Karpas-422 (cell line): ENCODE data around the gene SYVN1. TPM values are rescaled to one million over a fixed set of nuclear protein-coding genes. Genes with fewer than 3 reads are reported as not detected.
"Not testable (repeated sequence)": the region's sequence is repeated elsewhere in the genome, so short reads cannot be mapped to it uniquely, and the experiment has no call there.

Experiments
- DNase-seq: peaks from one replicate; pipeline ENCODE4 v3.0.0-alpha.2; 2015
- H2AFZ ChIP-seq: fragments of 200-600 bp; sonication (generic); 2 replicates; pipeline ENCODE4 v1.6.1; 2014; ENCODE audit warnings: antibody characterized with exemption, low read length, mixed read lengths
- H3K27ac ChIP-seq: fragments of 200-600 bp; sonication (generic); 2 replicates; pipeline ENCODE4 v1.5.1; 2014; ENCODE audit warnings: mild to moderate bottlenecking, low read length, moderate library complexity
- H3K27me3 ChIP-seq: fragments of 200-600 bp; sonication (generic); 2 replicates; pipeline ENCODE4 v1.6.1; 2014; ENCODE audit warnings: low read length, mixed read lengths
- H3K36me3 ChIP-seq: fragments of 200-600 bp; sonication (generic); 2 replicates; pipeline ENCODE4 v1.6.1; 2014; ENCODE audit warnings: low read length, mixed read lengths; ENCODE audit not compliant: insufficient read depth
- H3K4me1 ChIP-seq: fragments of 200-600 bp; sonication (generic); 2 replicates; pipeline ENCODE4 v1.6.1; 2014; ENCODE audit warnings: mild to moderate bottlenecking, low read length, mixed read lengths
- H3K4me2 ChIP-seq: fragments of 200-600 bp; sonication (generic); 2 replicates; pipeline ENCODE4 v1.6.1; 2014; ENCODE audit warnings: low read length, low read depth, mild to moderate bottlenecking; ENCODE audit not compliant: poor library complexity, severe bottlenecking
- H3K4me3 ChIP-seq: fragments of 200-600 bp; sonication (generic); 2 replicates; pipeline ENCODE4 v1.5.1; 2014; ENCODE audit warnings: mild to moderate bottlenecking, antibody characterized with exemption, low read length, mixed read lengths
- H3K79me2 ChIP-seq: fragments of 200-600 bp; sonication (generic); 2 replicates; pipeline ENCODE4 v1.6.1; 2014; ENCODE audit warnings: mild to moderate bottlenecking, low read length, mixed read lengths
- H3K9ac ChIP-seq: fragments of 200-600 bp; sonication (generic); 2 replicates; pipeline ENCODE4 v1.6.0; 2014; ENCODE audit warnings: low read length
- H3K9me2 ChIP-seq: fragments of 200-600 bp; sonication (generic), shearing (Covaris generic); replicated peaks from 2 replicates; pipeline ENCODE4 v1.6.0; 2014; ENCODE audit warnings: mild to moderate bottlenecking, low read length, moderate library complexity; ENCODE audit not compliant: insufficient read depth
- H3K9me3 ChIP-seq: fragments of 300-700, 200-600 bp; sonication (generic); 2 replicates; pipeline ENCODE4 v1.6.1; 2014; ENCODE audit warnings: low read length, mixed read lengths
- H4K20me1 ChIP-seq: fragments of 200-600 bp; sonication (generic); 2 replicates; pipeline ENCODE4 v1.6.1; 2014; ENCODE audit warnings: mild to moderate bottlenecking, antibody characterized with exemption, low read length, low read depth; ENCODE audit not compliant: insufficient read depth
- total RNA-seq: library from RNA; depleted of rRNA; stranded (reverse); fragments of >200 nt; shearing (Covaris generic); gene quantifications from 2 replicates; pipeline ENCODE4 v1.2.3, GENCODE V29; 2014; ENCODE audit warnings: low replicate concordance; rRNA removed

The SYVN1 gene
- total RNA-seq: 73.6 and 118 TPM in 2 replicates

DNA sequence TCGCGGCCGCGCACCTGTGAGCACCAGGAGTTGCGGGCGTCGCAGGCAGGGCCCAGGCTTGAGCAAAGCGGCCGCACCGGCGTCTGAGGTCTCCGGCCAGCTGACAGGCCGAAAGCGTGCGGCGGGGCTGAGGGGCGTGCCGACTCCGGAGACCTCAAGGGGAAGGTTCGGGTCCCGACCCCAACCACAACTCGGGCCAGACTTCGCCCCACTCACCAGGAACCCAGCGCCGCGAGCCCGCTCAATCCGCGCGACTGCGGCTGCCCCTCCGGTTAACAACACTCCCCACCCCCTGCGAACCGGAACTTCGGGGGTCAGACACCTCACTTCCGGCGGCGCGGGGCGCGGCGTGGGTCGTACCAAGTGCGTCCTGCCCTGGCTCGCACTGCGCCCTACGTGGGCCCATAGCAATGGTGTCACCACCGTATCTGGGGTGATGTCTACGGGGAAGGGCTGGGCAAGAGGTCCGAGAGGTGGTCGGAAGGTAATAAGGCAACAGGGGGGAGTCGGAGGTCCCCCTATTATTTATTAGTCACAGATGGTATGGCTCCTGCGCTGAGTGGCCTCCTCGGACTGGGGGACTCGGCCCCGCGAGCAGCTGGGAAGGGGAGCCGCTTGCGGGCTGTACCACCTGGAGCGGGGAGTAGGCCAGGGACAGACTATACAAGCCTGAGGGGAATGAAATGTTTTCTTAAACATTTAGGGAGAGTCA is at the start of gene SYVN1:
Gene SYVN1 (minus strand): TSS at position 280 of the 712 bp plus-strand sequence. CDS start 918 bp downstream, outside the sequence.
- H2AFZ ChIP-seq: peak within 1 kb of the TSS; percentile 87; the same call in 1 of the 2 replicates
- peak within 1 kb of the TSS; percentile 91 for H3K4me3 ChIP-seq
- peak within 1 kb of the TSS; percentile 98 for H3K4me2 ChIP-seq
- peaks cover 50% of the 10 kb centered on the region for H3K4me1 ChIP-seq
- no peaks in the 10 kb centered on the region for H3K9me3 ChIP-seq
- peak within 1 kb of the TSS; percentile 99 for H3K9ac ChIP-seq
- no peaks in the 10 kb centered on the region for H3K27me3 ChIP-seq
- H4K20me1 ChIP-seq: peaks cover 28% of the 10 kb centered on the region; the same call in 1 of the 2 replicates
- H3K79me2 ChIP-seq: peaks cover 27% of the 10 kb centered on the region
- peak; percentile 96 for DNase-seq
- no peaks in the 10 kb centered on the region for H3K9me2 ChIP-seq
- H3K36me3 ChIP-seq: peaks cover 23% of the 10 kb centered on the region
- H3K27ac ChIP-seq: peak within 1 kb of the TSS; percentile 100

DNA sequence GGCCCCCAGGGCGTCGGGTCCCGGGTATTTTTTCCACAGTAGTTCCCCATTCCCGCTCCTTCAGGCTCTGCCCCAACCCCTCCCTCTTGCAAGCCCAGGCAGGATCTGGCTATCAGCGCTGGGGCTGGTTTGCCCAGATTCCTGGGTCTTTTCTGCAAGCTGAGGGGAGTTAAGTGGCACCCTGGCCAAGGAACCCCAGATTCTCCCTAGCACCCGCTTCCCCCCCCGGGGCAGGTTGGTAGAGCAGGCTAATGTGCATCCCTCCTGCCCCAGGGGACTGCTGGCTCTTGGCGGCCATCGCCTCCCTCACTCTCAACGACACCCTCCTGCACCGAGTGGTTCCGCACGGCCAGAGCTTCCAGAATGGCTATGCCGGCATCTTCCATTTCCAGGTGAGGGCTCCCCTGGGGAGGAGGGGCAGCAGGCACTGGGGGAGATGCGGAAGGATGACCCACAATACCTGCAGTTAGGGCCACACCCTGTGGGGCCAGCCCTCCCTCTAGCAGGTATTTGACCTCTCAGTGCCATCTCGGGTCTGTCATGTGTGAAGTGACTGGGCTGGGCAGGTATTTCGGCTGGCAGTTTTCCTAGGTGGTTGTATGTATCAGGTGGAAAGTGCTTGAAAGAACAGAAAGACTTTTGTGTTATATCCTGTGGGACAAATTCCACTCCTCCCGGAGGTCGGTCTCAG is 49.0 kb upstream of the SYVN1 start:
- H3K4me3 ChIP-seq: no peak overlapping the region
- H3K79me2 ChIP-seq: peaks cover 14% of the 10 kb centered on the region; the same call in 1 of the 2 replicates
- H4K20me1 ChIP-seq: no peaks in the 10 kb centered on the region
- H3K27ac ChIP-seq: no peak overlapping the region
- no peaks in the 10 kb centered on the region for H3K27me3 ChIP-seq
- H2AFZ ChIP-seq: no peak overlapping the region
- H3K9ac ChIP-seq: no peak overlapping the region
- H3K4me2 ChIP-seq: peak overlapping the region; percentile 85
- DNase-seq: peak; percentile 39
- H3K9me3 ChIP-seq: no peaks in the 10 kb centered on the region
- H3K9me2 ChIP-seq: no peaks in the 10 kb centered on the region
- H3K36me3 ChIP-seq: no peaks in the 10 kb centered on the region
- H3K4me1 ChIP-seq: peaks cover 26% of the 10 kb centered on the region

DNA sequence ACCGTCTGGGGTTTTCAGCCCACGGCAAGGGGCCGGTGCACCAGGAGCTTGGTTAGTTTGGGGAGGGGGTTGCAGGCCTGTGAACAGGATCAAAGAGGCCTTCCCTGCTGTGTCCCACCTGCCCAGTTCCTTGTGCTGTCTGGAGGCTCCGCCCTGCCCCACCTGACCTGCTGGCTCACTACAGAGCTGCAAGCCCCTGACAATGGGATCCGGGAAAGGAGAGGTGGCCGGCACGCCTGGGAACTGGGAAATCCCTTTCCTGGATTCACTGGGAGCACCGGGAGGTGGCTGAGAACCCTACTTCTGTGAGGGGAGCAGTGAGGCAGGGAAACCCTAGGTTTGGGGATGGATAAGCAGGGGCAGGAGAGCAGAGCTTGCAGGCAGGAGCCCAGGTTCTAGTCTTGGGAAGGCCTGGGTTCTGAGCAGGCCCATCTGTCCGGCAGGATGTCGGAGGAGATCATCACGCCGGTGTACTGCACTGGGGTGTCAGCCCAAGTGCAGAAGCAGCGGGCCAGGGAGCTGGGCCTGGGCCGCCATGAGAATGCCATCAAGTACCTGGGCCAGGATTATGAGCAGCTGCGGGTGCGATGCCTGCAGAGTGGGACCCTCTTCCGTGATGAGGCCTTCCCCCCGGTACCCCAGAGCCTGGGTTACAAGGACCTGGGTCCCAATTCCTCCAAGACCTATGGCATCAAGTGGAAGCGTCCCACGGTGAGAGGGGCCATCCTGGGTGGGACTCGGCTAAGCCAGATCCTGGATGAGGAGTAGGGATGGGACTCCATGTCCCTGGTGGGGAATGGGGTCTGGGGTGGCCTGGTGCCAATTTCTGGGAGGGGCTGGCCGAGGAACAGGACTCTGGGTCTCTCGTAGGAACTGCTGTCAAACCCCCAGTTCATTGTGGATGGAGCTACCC is 48.2 kb upstream of the SYVN1 start:
- Histone ChIP-seq H3K4me1 (peaks cover 26% of the 10 kb centered on the region), H3K4me2 (peak overlapping the region; percentile 85), H3K27me3 (no peaks in the 10 kb centered on the region), H3K79me2 (peaks cover 14% of the 10 kb centered on the region; the same call in 1 of the 2 replicates), H3K9me3 (no peaks in the 10 kb centered on the region), H2AFZ (no peak overlapping the region; the same call in 1 of the 2 replicates), H3K36me3 (no peaks in the 10 kb centered on the region), H3K9ac (peak overlapping the region; percentile 86), H3K9me2 (no peaks in the 10 kb centered on the region), H3K27ac (peak overlapping the region; percentile 67), H4K20me1 (no peaks in the 10 kb centered on the region), H3K4me3 (peak overlapping the region; percentile 82)
- DNase-seq: peak; percentile 59

DNA sequence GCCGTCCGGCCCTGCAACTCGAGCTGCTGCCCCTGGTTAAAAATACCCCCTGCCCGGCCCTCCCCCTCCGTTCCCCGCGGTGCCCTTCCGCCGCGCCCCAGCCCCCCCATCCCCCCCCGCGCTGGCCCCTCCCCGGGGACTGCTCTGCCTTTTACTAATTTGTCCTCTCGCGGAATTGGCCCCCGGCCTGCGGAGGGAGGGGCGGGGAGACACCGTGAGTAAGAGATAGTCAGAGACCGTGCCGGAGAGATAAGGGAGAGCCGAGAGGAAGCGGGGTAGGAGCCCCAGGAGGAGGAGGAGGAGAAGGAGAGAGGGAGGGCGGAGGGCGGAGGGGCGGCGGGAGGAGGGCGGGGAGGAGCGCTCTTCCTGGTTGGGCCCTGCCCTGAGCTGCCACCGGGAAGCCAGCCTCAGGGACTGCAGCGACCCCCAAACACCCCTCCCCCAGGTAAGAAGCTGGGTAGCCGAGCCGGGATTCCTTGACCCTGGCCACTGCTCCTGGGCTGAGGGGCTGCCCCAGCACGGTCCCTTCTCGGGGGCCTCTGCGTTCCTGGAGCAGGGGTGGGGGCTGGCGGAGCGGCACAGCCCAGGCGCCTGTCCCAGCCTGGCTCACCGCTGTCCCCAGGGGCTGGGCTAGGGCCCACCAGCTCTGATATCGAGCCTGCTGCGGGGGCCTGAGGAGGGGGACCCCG is 47.4 kb upstream of the SYVN1 start, which contains the start of gene CAPN1:
Gene CAPN1 (plus strand): TSS at position 360 of the 689 bp plus-strand sequence. CDS start 774 bp downstream, outside the sequence.
- H3K27me3 ChIP-seq: no peaks in the 10 kb centered on the region
- DNase-seq: peak; percentile 90
- H4K20me1 ChIP-seq: no peaks in the 10 kb centered on the region
- H3K36me3 ChIP-seq: no peaks in the 10 kb centered on the region
- peak within 1 kb of the TSS; percentile 85 for H3K4me2 ChIP-seq
- H3K9me3 ChIP-seq: no peaks in the 10 kb centered on the region
- H3K27ac ChIP-seq: peak within 1 kb of the TSS; percentile 67
- H3K9me2 ChIP-seq: no peaks in the 10 kb centered on the region
- H3K9ac ChIP-seq: peak within 1 kb of the TSS; percentile 86
- peak within 1 kb of the TSS; percentile 87 for H2AFZ ChIP-seq
- peaks cover 14% of the 10 kb centered on the region; the same call in 1 of the 2 replicates for H3K79me2 ChIP-seq
- peak within 1 kb of the TSS; percentile 82 for H3K4me3 ChIP-seq
- peaks cover 26% of the 10 kb centered on the region for H3K4me1 ChIP-seq

DNA sequence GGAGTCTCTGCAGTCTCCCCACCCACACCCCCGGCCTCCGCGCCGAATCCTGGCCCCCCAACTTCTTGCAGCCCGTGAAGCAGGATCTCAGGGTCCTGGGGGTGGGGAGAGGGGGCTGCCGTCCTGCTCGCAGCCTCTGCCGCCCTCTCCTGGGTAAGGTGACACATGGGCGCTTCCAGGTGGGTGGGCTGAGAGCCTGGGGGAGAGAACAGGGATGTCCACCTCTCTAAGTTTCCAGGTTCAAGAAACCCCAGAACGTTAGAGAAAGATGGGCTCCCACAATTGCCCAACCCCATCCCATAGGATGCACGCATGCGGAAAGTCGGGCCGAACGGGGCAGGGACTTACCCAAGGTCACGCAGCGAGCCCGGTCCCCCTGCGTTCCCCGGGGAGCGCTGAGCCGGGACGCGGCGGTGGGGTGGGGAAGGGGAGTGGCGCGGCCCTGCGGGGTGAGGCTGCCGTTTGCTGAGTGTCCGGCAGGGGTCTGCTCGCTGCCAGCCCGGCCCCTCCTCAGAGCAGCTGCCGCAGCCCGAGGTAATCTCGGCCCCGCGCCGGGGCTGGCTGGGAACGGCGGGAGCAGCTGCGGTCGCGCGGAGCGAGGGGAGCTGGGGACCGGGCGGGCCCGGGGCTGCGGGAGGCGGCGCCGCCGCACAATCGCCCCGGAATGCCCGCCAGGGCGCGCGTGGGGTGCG is 46.7 kb upstream of the SYVN1 start:
- Histone ChIP-seq H3K27ac (peak overlapping the region; percentile 64), H3K27me3 (no peaks in the 10 kb centered on the region), H4K20me1 (no peaks in the 10 kb centered on the region), H3K9ac (peak overlapping the region; percentile 86), H3K9me3 (no peaks in the 10 kb centered on the region), H3K4me1 (peaks cover 26% of the 10 kb centered on the region), H3K36me3 (no peaks in the 10 kb centered on the region), H3K4me2 (peak overlapping the region; percentile 85), H3K4me3 (peak overlapping the region; percentile 82), H3K9me2 (no peaks in the 10 kb centered on the region), H3K79me2 (peaks cover 14% of the 10 kb centered on the region; the same call in 1 of the 2 replicates), H2AFZ (peak overlapping the region; percentile 87)
- peak; percentile 82 for DNase-seq

DNA sequence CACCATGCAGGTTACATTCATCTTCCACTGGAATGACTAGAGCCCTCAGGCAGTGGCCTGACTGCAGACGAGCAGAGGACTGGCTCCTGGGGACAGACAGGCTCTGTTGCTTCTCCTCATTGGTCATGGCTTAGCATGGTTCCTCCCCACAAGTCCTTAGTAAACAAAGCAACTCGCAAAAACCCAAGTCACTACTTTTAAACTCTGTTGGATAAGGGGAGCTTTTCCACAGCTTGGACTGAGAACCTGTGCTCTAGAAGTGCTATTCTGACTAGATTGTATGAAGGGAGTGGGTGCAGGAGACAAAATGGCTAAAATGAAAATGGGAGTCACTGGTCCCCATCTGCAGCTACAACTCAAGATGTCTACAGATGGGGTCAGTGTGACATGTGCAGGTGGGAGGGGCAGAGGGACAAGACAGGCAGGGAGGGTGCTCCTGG is 40.3 kb upstream of the SYVN1 start:
- not testable (repeated sequence) for H3K79me2 ChIP-seq, DNase-seq, H2AFZ ChIP-seq, H3K4me3 ChIP-seq, H3K9me3 ChIP-seq, H3K36me3 ChIP-seq, H4K20me1 ChIP-seq, H3K27me3 ChIP-seq, H3K4me2 ChIP-seq, H3K9me2 ChIP-seq, H3K9ac ChIP-seq, H3K27ac ChIP-seq, H3K4me1 ChIP-seq

DNA sequence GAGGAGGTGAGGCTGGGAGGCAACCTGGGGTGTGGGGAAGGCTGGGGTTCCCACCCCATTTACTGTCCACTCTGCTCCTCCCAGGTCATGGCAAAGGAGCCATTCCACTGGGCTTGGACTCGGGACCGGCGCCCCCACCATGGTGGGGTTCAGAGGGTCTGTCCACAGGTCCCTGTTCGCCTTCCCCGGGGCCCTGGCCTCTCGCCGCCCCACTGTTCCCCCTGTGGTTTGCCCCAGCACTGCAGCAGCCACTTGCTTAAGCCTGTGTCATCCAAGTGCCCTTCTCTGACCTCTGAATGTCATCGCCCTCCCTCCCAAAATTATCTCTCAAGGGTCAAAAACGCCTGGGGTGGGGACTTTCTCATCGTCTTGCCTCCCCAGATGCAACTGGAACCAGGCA is 38.3 kb upstream of the SYVN1 start:
- Histone ChIP-seq H3K4me2 (no peak overlapping the region), H3K27ac (no peak overlapping the region), H3K9ac (no peak overlapping the region), H3K9me2 (no peaks in the 10 kb centered on the region), H3K4me1 (no peaks in the 10 kb centered on the region), H3K79me2 (no peaks in the 10 kb centered on the region), H3K36me3 (no peaks in the 10 kb centered on the region), H3K4me3 (no peak overlapping the region), H3K9me3 (no peaks in the 10 kb centered on the region), H3K27me3 (no peaks in the 10 kb centered on the region), H2AFZ (no peak overlapping the region), H4K20me1 (no peaks in the 10 kb centered on the region)
- no peak for DNase-seq
